Nephron (organoid): ENCODE results near the gene HES5.

Experiments used
- H3K27ac Mint-ChIP-seq, 3 experiments: 2 replicates each; pipeline ENCODE4 v1.8.0; 2020; ENCODE audit warnings: mixed read lengths in 3 of 3, mild to moderate bottlenecking in 2 of 3, moderate library complexity in 1 of 3
- H3K27me3 Mint-ChIP-seq: 2 replicates; pipeline ENCODE4 v1.8.0; 2021; ENCODE audit warnings: low read depth, mild to moderate bottlenecking, moderate library complexity, mixed read lengths
- H3K36me3 Mint-ChIP-seq: 2 replicates; pipeline ENCODE4 v1.8.0; 2020; ENCODE audit warnings: low read depth, mixed read lengths
- H3K4me1 Mint-ChIP-seq: 2 replicates; pipeline ENCODE4 v1.8.0; 2020; ENCODE audit warnings: mixed read lengths
- H3K4me3 Mint-ChIP-seq, 3 experiments: 2 replicates each; pipeline ENCODE4 v1.8.0; 2020; ENCODE audit warnings: mild to moderate bottlenecking in 3 of 3, mixed read lengths in 3 of 3, moderate library complexity in 2 of 3
- H3K9me3 Mint-ChIP-seq: 2 replicates; pipeline ENCODE4 v1.8.0; 2020; ENCODE audit warnings: mixed read lengths
- TF ChIP-seq, protein P1 (sequence below), 3 experiments: fragments of 200-600 bp; sonication (generic); IDR thresholded peaks; one replicate each; pipeline ENCODE4 v1.5.0; 2021; ENCODE audit warnings: antibody characterized with exemption in 3 of 3; ENCODE audit not compliant: unreplicated experiment in 3 of 3

HES5 gene

DNA sequence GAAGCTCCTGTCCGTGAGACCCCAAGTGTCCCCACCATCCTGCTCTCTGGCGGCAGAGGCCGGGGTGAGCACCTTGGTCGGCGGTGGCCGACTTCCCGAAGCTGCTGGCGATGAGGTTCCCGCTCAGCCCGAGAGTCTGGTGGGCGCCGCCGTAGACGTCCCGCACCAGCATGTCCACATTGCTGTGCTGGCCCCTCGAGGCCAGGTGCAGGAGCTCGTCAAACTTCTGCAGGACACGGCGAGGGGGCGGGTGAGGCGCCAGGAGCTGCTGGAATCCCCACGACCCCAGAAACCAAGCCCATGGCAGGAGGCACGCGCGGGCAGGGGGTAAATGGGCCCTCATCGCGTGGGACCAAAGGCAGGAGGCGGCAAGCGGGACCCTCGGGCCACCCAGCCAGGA is 10.3 kb downstream of the HES5 start:
- Mint-ChIP-seq H3K27ac (no peak overlapping the region), H3K4me1 (peaks cover 16% of the 10 kb centered on the region), H3K36me3 (peaks cover 36% of the 10 kb centered on the region), H3K27me3 (no peaks in the 10 kb centered on the region), H3K9me3 (no peaks in the 10 kb centered on the region), H3K4me3 (no peak overlapping the region)
- TF ChIP-seq, protein P1, sequence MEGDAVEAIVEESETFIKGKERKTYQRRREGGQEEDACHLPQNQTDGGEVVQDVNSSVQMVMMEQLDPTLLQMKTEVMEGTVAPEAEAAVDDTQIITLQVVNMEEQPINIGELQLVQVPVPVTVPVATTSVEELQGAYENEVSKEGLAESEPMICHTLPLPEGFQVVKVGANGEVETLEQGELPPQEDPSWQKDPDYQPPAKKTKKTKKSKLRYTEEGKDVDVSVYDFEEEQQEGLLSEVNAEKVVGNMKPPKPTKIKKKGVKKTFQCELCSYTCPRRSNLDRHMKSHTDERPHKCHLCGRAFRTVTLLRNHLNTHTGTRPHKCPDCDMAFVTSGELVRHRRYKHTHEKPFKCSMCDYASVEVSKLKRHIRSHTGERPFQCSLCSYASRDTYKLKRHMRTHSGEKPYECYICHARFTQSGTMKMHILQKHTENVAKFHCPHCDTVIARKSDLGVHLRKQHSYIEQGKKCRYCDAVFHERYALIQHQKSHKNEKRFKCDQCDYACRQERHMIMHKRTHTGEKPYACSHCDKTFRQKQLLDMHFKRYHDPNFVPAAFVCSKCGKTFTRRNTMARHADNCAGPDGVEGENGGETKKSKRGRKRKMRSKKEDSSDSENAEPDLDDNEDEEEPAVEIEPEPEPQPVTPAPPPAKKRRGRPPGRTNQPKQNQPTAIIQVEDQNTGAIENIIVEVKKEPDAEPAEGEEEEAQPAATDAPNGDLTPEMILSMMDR (IDR thresholded peaks at IDR 0.05; ENCODE audit: unreplicated experiment in 3 of 3) = no peak

DNA sequence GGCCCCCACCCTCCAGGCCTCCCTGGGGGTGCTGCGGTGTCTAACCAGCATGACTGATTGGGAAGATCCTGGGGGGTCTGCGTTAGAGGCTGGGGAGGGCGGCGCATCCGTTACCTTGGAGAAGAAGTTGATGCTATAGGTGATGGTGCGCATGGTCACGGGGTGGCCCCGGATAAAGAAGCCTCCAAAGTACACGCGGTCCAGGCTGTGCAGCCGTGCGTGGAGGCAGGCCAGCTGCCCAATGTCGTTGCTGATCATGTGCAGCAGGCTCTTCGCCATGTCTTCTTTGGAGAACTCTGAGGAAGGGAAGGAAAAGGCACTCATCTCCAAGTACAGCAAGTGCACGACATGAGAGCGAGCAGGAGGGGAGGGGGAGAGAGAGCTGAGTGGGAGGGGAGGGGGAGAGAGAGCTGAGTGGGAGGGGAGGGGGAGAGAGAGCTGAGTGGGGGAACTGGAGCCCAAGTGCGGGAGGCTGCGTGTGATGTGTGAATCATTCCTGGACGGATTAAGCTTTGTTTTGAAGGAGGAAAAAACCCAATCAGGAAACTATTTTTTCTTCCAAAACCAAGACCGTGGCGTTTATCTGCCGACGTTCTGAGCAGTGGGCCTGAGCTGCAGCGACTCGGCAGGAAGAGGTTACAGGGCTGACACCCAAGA is 10.9 kb downstream of the HES5 start:
- TF ChIP-seq, protein P1 (IDR thresholded peaks at IDR 0.05; ENCODE audit: unreplicated experiment in 3 of 3) = no peak
- H3K4me1 Mint-ChIP-seq = peaks cover 11% of the 10 kb centered on the region
- H3K9me3 Mint-ChIP-seq = no peaks in the 10 kb centered on the region
- no peak overlapping the region for H3K27ac Mint-ChIP-seq
- H3K36me3 Mint-ChIP-seq = peaks cover 36% of the 10 kb centered on the region
- no peak overlapping the region for H3K4me3 Mint-ChIP-seq
- H3K27me3 Mint-ChIP-seq = no peaks in the 10 kb centered on the region

DNA sequence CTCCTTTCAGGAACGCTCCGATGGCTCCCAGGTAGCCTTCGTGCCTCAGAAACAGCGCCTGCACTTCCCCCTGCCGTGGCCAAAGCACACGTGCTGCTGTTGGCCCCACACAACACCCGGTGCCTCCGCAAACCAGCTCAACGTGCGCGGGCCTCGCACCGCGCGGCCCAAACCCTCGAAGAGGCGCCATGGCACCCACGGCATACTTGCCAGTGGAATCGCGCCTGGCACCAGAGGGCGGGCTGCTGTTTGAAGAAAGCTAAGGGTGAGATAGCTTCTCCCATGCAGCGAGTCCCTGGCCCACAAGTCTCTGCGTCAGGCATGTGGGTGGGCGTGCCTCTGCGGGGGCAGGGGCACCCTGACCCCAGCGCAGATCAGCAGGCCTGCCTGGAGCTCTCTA is 11.5 kb downstream of the HES5 start:
- Mint-ChIP-seq H3K27me3 (no peaks in the 10 kb centered on the region), H3K4me1 (peaks cover 6% of the 10 kb centered on the region), H3K4me3 (no peak overlapping the region), H3K36me3 (peaks cover 36% of the 10 kb centered on the region), H3K27ac (no peak overlapping the region), H3K9me3 (no peaks in the 10 kb centered on the region)
- TF ChIP-seq, protein P1 (IDR thresholded peaks at IDR 0.05; ENCODE audit: unreplicated experiment in 3 of 3) = no peak

DNA sequence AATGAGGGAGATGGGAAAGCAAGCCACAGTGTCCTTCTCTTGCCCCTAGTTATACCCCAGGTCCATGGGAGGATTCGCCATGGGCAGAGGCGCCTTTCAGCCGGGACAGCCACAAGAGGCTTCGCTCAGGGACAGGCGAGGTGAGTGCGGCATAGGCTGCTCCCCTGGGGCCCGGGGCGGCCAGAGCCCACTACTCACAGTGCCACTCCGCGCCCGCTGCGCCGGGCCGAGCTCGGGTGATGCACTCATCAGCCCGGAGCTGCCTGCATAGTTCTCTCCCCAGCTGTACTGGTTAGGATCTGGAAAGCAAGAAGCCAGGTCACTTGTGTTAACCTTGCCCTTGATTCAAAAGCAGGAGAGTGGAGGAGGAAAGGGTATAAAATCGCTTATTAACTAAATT is 12.1 kb downstream of the HES5 start:
- H3K9me3 Mint-ChIP-seq = no peaks in the 10 kb centered on the region
- no peak overlapping the region for H3K27ac Mint-ChIP-seq
- H3K4me3 Mint-ChIP-seq = no peak overlapping the region
- TF ChIP-seq, protein P1 (IDR thresholded peaks at IDR 0.05; ENCODE audit: unreplicated experiment in 3 of 3) = no peak
- no peaks in the 10 kb centered on the region for H3K27me3 Mint-ChIP-seq
- H3K36me3 Mint-ChIP-seq = peaks cover 36% of the 10 kb centered on the region
- H3K4me1 Mint-ChIP-seq = peaks cover 6% of the 10 kb centered on the region

DNA sequence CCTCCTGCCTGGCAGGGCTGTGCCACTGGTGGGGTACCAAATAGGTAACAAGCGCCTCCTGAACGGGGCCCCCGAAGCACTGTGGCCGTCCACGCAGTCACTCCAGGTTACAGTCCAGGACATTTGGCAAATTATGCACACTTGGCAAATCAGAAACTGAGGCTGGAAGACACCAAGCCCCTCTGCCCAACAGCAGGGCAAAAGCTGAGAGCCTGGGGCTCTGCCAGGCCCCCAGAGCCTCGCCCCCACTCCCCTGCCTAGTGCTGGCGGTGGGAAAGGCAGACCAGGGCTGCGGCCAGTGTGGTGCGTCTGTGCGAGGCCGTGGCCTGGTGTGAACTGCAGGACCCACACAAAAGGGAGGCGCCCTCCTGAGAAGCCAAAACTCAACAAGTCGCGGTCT is 13.1 kb downstream of the HES5 start:
- peaks cover 30% of the 10 kb centered on the region for H3K36me3 Mint-ChIP-seq
- H3K4me1 Mint-ChIP-seq = no peaks in the 10 kb centered on the region
- TF ChIP-seq, protein P1 (IDR thresholded peaks at IDR 0.05; ENCODE audit: unreplicated experiment in 3 of 3) = no peak
- no peak overlapping the region for H3K4me3 Mint-ChIP-seq
- H3K27ac Mint-ChIP-seq = no peak overlapping the region
- no peaks in the 10 kb centered on the region for H3K9me3 Mint-ChIP-seq
- H3K27me3 Mint-ChIP-seq = no peaks in the 10 kb centered on the region

DNA sequence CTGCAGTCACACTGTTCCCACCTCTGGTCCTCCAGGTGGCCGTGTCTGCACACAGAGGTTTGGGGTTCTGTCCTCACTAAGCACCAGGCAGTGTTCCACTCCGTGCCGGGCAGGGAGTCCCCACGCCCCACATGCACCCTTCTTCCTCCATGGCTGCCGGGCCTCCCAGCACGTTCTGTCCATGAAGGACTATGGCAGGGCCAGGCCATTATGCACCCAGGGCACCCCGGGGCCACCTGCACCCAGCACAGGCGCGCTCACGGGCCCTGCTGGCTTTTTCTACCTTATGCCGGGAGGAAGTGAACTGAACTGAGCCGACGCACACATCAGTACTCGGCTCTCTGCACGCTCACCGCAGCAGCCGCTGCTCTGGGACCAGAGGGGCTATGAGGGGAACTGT is 13.9 kb downstream of the HES5 start:
- H3K9me3 Mint-ChIP-seq = no peaks in the 10 kb centered on the region
- H3K4me3 Mint-ChIP-seq = no peak overlapping the region
- TF ChIP-seq, protein P1 (IDR thresholded peaks at IDR 0.05; ENCODE audit: unreplicated experiment in 3 of 3) = no peak
- no peaks in the 10 kb centered on the region for H3K27me3 Mint-ChIP-seq
- H3K4me1 Mint-ChIP-seq = peaks cover 5% of the 10 kb centered on the region
- H3K27ac Mint-ChIP-seq = no peak overlapping the region
- H3K36me3 Mint-ChIP-seq = peaks cover 30% of the 10 kb centered on the region
